Neuronal stem cell (in vitro differentiated cells): ENCODE data around the gene OR10G2.

Source experiments
- DNase-seq: peaks from one replicate; pipeline ENCODE4 v3.0.0-alpha.2; 2013; ENCODE audit warnings: low spot score
- H2AFZ ChIP-seq: one replicate; pipeline ENCODE4 v1.6.1; 2013; ENCODE audit warnings: mild to moderate bottlenecking, low read length, inconsistent platforms
- H2AK5ac ChIP-seq: 2 replicates; pipeline ENCODE4 v1.6.1; 2013; ENCODE audit warnings: low read depth, mild to moderate bottlenecking, inconsistent platforms, low read length, moderate library complexity, mixed read lengths
- H2BK120ac ChIP-seq: 2 replicates; pipeline ENCODE4 v1.6.1; 2013; ENCODE audit warnings: low read depth, mild to moderate bottlenecking, inconsistent platforms, low read length, moderate library complexity, mixed read lengths
- H2BK12ac ChIP-seq: one replicate; pipeline ENCODE4 v1.6.1; 2013; ENCODE audit warnings: low read length, inconsistent platforms
- H2BK15ac ChIP-seq: 2 replicates; pipeline ENCODE4 v1.6.1; 2013; ENCODE audit warnings: mild to moderate bottlenecking, low read length, inconsistent platforms, mixed read lengths
- H2BK5ac ChIP-seq: one replicate; pipeline ENCODE4 v1.6.1; 2013; ENCODE audit warnings: inconsistent platforms, mild to moderate bottlenecking, low read length, moderate library complexity
- H3K14ac ChIP-seq: one replicate; pipeline ENCODE4 v1.6.1; 2013; ENCODE audit warnings: low read length, inconsistent platforms
- H3K18ac ChIP-seq: 2 replicates; pipeline ENCODE4 v1.6.1; 2013; ENCODE audit warnings: low read length, inconsistent platforms
- H3K23ac ChIP-seq: 2 replicates; pipeline ENCODE4 v1.6.1; 2013; ENCODE audit warnings: low read depth, mild to moderate bottlenecking, mixed read lengths, low read length, inconsistent platforms; ENCODE audit not compliant: poor library complexity
- H3K27ac ChIP-seq: replicated peaks from 3 replicates; pipeline ENCODE4 v1.5.1; 2013; ENCODE audit warnings: low read length, inconsistent platforms
- H3K27me3 ChIP-seq, 3 experiments: 2 replicates each; pipeline ENCODE4 v1.6.1; 2013; ENCODE audit warnings: low read length in 3 of 3, mild to moderate bottlenecking in 2 of 3, inconsistent platforms in 1 of 3, low read depth in 1 of 3, mixed read lengths in 1 of 3, moderate library complexity in 1 of 3; ENCODE audit not compliant: control insufficient read depth in 3 of 3, insufficient read depth in 3 of 3
- H3K36me3 ChIP-seq, 2 donors: replicated peaks in 1 of 2; 2 replicates each; pipeline ENCODE4 v1.6.1; 2013; ENCODE audit warnings: low read length in 2 of 2; ENCODE audit not compliant: control insufficient read depth in 2 of 2, insufficient read depth in 2 of 2
- H3K4ac ChIP-seq: 2 replicates; pipeline ENCODE4 v1.6.1; 2013; ENCODE audit warnings: inconsistent platforms, mild to moderate bottlenecking, low read length, moderate library complexity
- H3K4me1 ChIP-seq, 2 donors: 1 replicate in 1 of 2; 2 replicates in 1 of 2; pipeline ENCODE4 v1.6.1; 2013; ENCODE audit warnings: low read length in 2 of 2, low read depth in 1 of 2; ENCODE audit not compliant: control insufficient read depth in 2 of 2, insufficient read depth in 1 of 2
- H3K4me2 ChIP-seq: one replicate; pipeline ENCODE4 v1.6.1; 2013; ENCODE audit warnings: mild to moderate bottlenecking, low read length, inconsistent platforms; ENCODE audit not compliant: insufficient read depth, poor library complexity, severe bottlenecking
- H3K4me3 ChIP-seq, 2 donors: 2 replicates each; pipeline ENCODE4 v1.5.1; 2013; ENCODE audit warnings: low read length in 2 of 2, mild to moderate bottlenecking in 2 of 2, inconsistent platforms in 1 of 2, moderate library complexity in 1 of 2
- H3K79me1 ChIP-seq: one replicate; pipeline ENCODE4 v1.6.1; 2013; ENCODE audit warnings: low read depth, mild to moderate bottlenecking, inconsistent platforms, low read length, moderate library complexity
- H3K9ac ChIP-seq: one replicate; pipeline ENCODE4 v1.6.1; 2013; ENCODE audit warnings: mild to moderate bottlenecking, low read depth, low read length, inconsistent platforms; ENCODE audit not compliant: poor library complexity
- H3K9me3 ChIP-seq, 2 donors: replicated peaks in 1 of 2; 2 replicates each; pipeline versions ENCODE3 to v1.6.1; 2013; ENCODE audit warnings: low read length in 2 of 2, mild to moderate bottlenecking in 2 of 2, inconsistent platforms in 1 of 2, low read depth in 1 of 2, mixed read lengths in 1 of 2, moderate library complexity in 1 of 2; ENCODE audit not compliant: control insufficient read depth in 2 of 2, insufficient read depth in 1 of 2
- H4K8ac ChIP-seq: one replicate; pipeline ENCODE4 v1.6.1; 2013; ENCODE audit warnings: low read depth, mild to moderate bottlenecking, inconsistent platforms, low read length, moderate library complexity
- H4K91ac ChIP-seq: one replicate; pipeline ENCODE4 v1.6.1; 2013; ENCODE audit warnings: low read length, low read depth, mild to moderate bottlenecking, inconsistent platforms; ENCODE audit not compliant: poor library complexity
- WGBS, 2 donors: extraction: QIAGEN DNeasy Blood & Tissue Kit; methylation state at CpG; one replicate each; pipeline ENCODE4 v1.1.7; 2013; ENCODE audit warnings: missing lambda C conversion rate in 2 of 2, mixed read lengths in 1 of 2; ENCODE audit not compliant: insufficient read length in 2 of 2, insufficient replicate concordance in 1 of 2; ENCODE audit errors: extremely low coverage in 2 of 2; 5-methylcytosine and 5-hydroxymethylcytosine counted together

The OR10G2 gene

DNA sequence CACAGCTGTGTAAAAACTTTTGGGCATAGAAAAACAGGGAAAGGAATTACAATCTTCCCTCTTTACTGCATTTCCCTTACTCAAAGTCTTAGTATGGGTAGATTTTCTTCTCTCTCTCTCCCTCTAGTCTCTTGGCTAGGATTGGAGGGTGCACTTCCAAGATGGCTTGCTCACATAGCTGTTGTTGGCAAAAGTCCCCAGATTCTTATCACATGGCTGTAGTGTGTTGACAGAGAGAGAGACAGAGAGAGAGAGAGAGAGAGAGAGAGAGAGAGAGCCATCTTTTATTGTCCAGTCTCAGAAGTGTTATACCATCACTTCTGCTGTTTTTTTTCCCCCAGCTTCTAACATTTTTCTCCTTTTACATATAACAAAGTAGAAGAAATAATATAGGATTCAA, 12.6 kb upstream of the OR10G2 start:
- Histone ChIP-seq H3K27ac (no peak overlapping the region), H3K4me1 (peaks cover 0 to 6% of the 10 kb centered on the region in 2 donors), H3K18ac (no peak overlapping the region), H2AK5ac (no peak overlapping the region), H3K79me1 (no peaks in the 10 kb centered on the region), H3K9me3 (no peaks in the 10 kb centered on the region), H2AFZ (no peak overlapping the region), H3K14ac (no peak overlapping the region), H2BK12ac (no peak overlapping the region), H3K27me3 (no peaks in the 10 kb centered on the region), H2BK120ac (no peak overlapping the region), H3K36me3 (no peaks in the 10 kb centered on the region), H3K4me3 (no peak overlapping the region), H3K4me2 (no peak overlapping the region), H3K23ac (no peak overlapping the region), H3K4ac (no peak overlapping the region), H2BK5ac (no peak overlapping the region), H4K8ac (no peak overlapping the region), H3K9ac (no peak overlapping the region), H4K91ac (no peak overlapping the region), H2BK15ac (no peak overlapping the region)
- DNase-seq = no peak

DNA sequence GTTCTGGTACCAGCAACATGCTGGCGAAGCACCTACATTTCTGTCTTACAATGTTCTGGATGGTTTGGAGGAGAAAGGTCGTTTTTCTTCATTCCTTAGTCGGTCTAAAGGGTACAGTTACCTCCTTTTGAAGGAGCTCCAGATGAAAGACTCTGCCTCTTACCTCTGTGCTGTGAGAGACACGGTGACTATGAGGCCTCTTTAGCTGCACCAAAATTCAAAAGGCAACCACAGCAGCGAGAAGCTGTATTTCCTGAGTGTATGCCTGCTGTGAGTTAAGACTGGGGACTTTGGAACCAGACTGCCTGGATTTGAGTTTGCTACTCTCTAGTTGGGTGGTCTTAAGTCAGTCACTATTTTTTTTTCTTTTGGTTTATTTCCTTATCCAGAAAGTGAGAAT, 8.7 kb upstream of the OR10G2 start:
- Histone ChIP-seq H3K9ac (no peak overlapping the region), H3K27ac (no peak overlapping the region), H3K4me3 (no peak overlapping the region), H3K4me2 (no peak overlapping the region), H3K4me1 (peaks cover 0 to 4% of the 10 kb centered on the region in 2 donors), H2BK15ac (no peak overlapping the region), H3K14ac (no peak overlapping the region), H3K23ac (no peak overlapping the region), H2AFZ (no peak overlapping the region), H2AK5ac (no peak overlapping the region), H4K8ac (no peak overlapping the region), H3K79me1 (no peaks in the 10 kb centered on the region), H3K9me3 (no peaks in the 10 kb centered on the region), H3K27me3 (no peaks in the 10 kb centered on the region), H3K18ac (no peak overlapping the region), H2BK12ac (no peak overlapping the region), H3K4ac (no peak overlapping the region), H4K91ac (no peak overlapping the region), H2BK120ac (no peak overlapping the region), H3K36me3 (no peaks in the 10 kb centered on the region), H2BK5ac (no peak overlapping the region)
- no peak for DNase-seq
- WGBS, 2 donors = no CpG with 5 or more reads among the region's 5 CpGs

DNA sequence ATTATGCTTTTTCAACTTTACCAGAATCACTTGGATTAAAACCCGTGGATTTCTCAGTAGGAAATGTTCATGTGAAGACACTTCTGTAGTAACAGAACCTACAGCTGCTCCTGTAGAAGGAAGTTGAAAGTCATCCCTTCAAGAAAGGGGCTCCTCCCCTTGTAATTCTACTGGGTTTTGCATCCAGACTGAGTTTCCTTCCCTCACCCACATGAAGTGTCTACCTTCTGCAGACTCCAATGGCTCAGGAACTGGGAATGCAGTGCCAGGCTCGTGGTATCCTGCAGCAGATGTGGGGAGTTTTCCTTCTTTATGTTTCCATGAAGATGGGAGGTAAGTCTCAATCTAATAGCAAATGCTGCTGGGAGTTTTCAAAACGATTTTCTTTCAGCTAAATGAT, 7.9 kb upstream of the OR10G2 start:
- Histone ChIP-seq H3K36me3 (no peaks in the 10 kb centered on the region), H2BK15ac (no peak overlapping the region), H2BK120ac (no peak overlapping the region), H4K8ac (no peak overlapping the region), H3K18ac (no peak overlapping the region), H3K14ac (no peak overlapping the region), H4K91ac (no peak overlapping the region), H2BK5ac (no peak overlapping the region), H3K27me3 (no peaks in the 10 kb centered on the region), H2BK12ac (no peak overlapping the region), H3K9ac (no peak overlapping the region), H3K79me1 (no peaks in the 10 kb centered on the region), H3K9me3 (no peaks in the 10 kb centered on the region), H3K23ac (no peak overlapping the region), H3K27ac (no peak overlapping the region), H3K4me3 (no peak overlapping the region), H3K4me2 (no peak overlapping the region), H2AFZ (no peak overlapping the region), H2AK5ac (no peak overlapping the region), H3K4ac (no peak overlapping the region), H3K4me1 (peaks cover 0 to 4% of the 10 kb centered on the region in 2 donors)
- WGBS, 2 donors = no CpG with 5 or more reads among the region's 3 CpGs
- DNase-seq = no peak

DNA sequence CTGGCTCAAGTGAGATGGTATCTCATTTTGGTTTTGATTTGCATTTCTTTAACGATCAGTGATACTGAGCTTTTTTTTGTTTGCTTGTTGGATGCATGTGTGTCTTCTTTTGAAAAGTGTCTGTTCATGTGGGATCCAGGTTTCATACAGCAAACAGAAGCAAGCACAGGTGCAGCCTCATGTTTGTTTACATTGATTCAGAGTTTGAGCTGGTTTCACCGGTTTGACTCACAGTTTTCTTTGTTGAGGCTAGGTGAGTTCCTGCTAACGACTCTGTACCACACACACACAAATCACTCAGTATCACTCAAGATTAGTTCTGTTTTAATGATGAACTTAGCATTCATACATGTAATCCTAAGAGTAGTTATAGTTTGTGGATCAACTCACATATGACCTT, 3.7 kb downstream of the OR10G2 start:
- no peak overlapping the region for H4K91ac ChIP-seq
- H3K4me2 ChIP-seq = no peak overlapping the region
- no peaks in the 10 kb centered on the region for H3K4me1 ChIP-seq
- no peak overlapping the region for H4K8ac ChIP-seq
- H3K4me3 ChIP-seq = no peak overlapping the region
- H3K14ac ChIP-seq = no peak overlapping the region
- WGBS, 2 donors = no CpG with 5 or more reads among the region's 3 CpGs
- H3K9me3 ChIP-seq = no peaks in the 10 kb centered on the region
- no peak for DNase-seq
- H2BK120ac ChIP-seq = no peak overlapping the region
- no peaks in the 10 kb centered on the region for H3K79me1 ChIP-seq
- no peaks in the 10 kb centered on the region for H3K36me3 ChIP-seq
- H3K27ac ChIP-seq = no peak overlapping the region
- H3K23ac ChIP-seq = no peak overlapping the region
- H2BK12ac ChIP-seq = no peak overlapping the region
- H2BK5ac ChIP-seq = no peak overlapping the region
- H3K27me3 ChIP-seq = no peaks in the 10 kb centered on the region
- no peak overlapping the region for H2BK15ac ChIP-seq
- no peak overlapping the region for H3K4ac ChIP-seq
- no peak overlapping the region for H3K18ac ChIP-seq
- H2AFZ ChIP-seq = no peak overlapping the region
- H2AK5ac ChIP-seq = no peak overlapping the region
- H3K9ac ChIP-seq = no peak overlapping the region
